GM18502 (cell line): ENCODE results near the gene DNAH17.

Experiments
- ATAC-seq: cut with Tn5 transposase; IDR thresholded peaks from one replicate; pipeline ENCODE4 v1.9.1; 2021; ENCODE audit warnings: mild to moderate bottlenecking; ENCODE audit not compliant: unreplicated experiment, poor library complexity

The DNAH17 gene

DNA sequence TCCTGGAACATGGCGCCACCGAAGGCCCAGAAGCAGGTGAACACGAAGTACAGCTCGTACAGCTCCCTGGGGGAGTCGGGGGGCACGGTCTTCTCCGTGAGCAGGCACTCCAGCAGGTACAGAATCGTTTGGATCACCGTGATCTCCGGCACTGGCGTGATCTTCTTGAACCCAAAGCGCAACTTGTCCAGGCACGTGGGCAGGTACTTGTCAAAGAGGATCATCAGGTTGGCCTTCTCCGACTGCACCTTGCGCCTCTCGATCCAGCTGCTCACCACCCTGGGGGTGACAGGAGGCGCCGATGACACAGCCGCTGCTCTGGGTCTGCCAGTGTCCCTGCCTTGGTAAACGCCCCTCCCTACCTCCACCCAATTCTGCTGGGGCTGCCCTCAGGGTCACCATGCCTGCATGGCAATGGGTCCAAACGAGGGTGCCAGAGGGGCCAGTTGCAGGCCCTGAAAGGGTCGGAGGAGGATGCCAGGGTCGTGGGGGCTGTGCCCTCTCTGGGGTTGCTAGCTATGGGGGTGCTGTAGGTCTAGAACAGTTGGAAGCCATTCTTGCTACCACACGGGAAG, 90.9 kb downstream of the DNAH17 start:
- ATAC-seq, result no peak

DNA sequence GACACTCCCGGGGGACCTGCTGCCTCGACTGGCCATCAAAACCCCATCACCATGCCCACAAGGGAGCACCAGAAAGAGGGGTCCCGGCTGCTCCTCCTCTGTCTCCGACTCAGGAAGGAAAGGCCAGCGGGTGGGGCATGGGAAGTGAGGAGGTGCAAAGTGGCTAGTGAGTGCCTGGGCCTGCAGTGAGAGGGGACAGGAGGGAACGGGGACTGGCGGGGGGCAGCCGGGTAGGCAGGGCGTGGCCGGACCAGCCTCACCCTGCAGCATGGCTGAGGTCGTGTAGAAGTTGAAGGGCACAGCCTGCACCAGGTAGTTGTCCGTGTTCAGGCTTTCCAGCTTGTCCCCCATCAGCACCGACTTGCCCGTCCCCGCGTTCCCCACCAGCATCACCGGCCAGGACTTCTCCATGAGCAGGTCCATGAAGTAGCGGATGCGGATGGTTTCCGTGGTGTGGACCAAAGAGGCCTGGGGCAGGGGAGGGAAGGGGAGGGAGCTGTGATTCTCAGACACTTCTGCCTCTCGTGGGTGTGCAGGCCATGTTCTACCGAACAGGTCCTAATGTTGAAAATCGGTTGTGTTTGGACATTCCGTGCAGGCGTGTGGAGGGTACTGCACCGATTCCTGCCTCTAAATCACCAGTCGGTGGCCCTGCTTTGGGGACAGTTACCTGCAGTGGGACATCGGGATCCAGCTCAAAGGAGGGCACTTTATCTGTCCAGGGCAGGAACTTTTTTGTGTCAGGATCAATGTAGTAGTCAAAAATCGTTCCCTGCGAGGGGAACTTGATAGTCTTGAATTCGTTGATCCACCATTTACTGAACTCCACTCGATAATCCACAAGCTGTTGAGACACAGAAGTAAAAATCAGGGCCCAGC, 91.7 kb downstream of the DNAH17 start:
- ATAC-seq, result no peak

DNA sequence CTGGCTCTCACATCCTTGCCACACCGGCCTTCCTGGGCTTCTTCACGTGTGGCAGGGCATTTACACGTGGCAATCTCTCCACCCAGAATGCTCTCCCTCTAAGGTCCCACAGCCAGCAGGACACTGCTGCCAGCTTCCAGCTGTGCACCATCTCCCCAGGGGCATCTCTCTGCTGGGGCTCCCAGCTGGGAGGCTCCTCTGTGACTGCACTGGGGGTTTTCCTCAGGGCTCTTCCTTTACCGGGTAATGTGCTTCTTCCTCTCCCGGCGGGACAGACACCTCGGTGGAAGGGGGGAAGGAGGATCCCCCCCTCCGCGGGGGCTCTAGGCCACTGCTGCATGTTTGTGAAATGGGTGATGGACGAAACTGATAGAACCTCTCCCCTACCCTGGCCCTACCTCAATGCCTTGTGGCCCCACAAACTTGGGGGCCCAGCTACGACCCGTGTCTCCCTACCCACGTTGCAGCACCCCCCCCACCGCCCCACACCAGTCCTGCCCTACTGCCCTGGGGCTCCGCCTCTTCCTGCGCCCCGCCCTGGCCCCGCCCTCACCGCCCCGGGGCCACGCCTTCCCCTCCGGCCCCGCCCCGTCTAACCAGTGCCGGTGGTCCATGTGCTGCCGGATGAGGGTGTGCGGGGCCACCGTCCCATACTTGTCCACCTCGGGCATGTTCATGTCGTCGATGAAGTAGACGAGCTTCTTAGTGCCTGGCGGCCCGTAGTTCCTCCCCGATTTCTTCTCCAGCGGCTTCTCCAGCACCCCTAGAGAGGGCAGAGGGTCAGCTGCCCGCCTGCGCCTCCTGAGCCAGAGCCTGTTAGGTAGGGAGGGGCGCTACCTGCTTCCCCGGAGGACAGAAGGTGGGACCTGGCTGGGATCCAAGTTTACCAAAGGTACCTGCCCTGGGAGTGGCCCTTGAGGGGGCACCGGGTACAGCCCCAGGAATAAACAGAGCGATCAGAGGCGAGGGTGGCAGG, 92.6 kb downstream of the DNAH17 start:
- ATAC-seq, result no peak

DNA sequence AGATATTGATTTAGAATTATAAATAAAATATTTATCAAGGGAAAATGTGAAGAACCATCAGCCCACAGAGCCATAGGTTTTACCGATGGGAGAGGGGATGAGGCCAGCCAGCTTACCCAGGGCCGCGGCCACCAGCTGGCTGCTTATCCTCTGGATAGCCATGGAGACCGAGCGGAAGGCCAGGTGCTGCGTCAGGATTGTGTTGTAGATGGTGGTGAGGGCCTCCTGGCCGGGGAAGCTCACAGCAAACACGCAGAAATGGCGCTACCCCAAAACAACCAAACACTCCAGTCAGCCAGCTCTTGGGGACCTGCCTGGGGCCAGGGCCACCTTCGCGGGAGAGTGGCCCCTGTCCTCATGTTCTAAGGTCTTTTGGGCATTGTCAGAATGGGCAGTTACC, 97.8 kb downstream of the DNAH17 start:
- ATAC-seq, result no peak

DNA sequence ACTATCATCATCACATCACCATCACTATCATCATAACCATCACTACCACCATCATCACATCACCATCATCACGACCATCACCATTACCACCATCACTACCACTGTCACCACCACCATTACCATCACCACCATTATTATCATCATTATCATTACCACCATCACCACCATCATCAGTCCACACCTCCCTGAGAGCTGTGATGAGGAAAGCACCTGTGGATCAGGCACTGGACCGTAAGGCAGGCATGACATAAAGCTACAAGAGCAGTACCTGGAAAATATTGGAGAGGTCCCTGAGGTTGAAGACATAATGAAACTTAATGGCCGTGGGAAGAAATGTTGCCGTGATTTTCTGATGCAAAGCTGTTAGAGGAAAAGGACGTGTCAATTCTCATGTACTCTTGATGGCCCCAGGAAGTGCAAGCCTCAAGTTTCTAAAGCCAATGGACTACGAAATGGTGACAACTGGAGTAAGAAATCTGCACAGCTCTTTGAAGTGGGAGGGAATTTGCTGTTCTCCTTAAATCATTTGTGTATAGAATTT, 98.4 kb downstream of the DNAH17 start:
- no peak for ATAC-seq

DNA sequence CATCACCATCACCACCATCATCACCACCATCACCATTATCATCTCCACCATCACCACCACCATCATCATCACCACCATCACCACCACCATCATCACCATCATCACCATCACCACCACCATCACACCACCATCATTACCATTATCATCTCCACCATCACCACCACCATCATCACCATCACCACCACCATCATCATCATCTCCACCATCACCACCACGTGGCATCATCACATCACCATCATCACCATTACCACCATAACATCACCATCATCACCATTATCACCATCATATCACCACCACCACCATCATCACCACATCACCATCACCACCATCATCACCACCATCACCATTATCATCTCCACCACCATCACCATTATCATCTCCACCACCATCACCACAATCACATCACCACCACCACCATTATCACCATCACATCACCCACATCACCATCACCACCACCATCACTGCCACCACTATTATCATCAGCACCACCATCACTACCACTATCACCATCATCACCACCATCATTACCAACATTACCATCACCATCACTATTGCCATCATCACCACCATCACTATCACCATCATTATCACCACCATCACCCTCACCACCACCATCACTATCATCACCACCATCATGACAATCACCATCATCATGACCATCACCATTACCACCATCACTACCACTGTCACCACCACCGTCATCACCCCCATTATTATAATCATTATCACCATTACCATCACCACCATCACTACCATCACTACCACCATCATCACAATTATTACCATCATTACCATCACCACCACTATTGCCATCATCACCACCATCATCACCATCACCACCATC, 99.1 kb downstream of the DNAH17 start:
- ATAC-seq, result no peak

DNA sequence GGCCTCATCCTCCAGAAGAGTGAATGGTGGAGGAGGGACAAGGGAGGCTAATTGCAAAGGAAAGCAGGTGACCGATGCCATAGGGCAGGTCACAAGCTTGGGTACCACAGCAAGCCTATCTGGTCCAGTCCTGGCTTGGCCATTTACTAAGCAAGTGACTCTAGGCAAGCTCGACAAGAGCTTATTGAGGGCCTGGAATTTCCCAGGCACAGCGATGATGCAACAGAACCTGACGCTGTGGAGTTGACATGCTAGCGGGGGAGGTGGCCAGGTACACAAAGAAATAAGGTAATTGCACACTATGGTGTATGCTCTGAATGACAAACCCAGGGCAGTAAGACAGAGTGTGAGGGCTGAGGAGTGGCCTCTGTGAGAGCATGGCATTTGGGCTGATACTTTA, 100.2 kb downstream of the DNAH17 start:
- no peak for ATAC-seq

DNA sequence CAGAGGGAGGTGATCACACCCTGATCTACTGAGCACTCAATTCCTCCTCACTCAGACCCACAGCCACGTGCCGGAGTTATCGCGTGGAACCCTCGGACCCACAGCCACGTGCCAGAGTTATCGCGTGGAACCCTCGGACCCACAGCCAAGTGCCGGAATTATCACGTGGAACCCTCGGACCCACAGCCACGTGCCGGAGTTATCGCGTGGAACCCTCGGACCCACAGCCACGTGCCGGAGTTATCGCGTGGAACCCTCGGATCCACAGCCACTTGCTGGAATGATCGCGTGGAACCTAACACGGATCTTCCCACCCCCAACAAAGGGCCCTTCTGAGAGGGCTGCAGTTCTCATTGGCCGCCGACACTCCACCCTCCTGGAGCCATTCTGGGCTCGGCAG, 101.0 kb downstream of the DNAH17 start:
- ATAC-seq, result no peak

DNA sequence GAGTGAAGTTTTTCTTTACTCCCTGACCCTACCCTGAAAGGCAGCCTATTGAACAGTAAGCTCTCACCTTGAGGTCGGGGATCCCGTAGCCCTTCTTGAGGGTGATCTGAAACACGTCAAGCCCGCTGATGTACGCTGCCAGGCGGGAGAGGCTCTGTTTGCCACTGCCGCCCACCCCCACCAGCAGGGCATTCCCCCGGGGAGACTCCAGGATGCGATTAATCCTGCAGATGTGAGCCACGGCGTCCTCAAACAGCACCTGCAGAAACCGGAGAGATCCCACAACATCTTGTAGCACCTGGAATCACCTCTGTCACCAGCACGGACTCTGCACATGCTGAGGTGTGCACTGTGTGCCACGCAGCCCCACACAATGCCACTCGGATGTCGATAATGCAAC, 102.0 kb downstream of the DNAH17 start:
- ATAC-seq, result no peak

DNA sequence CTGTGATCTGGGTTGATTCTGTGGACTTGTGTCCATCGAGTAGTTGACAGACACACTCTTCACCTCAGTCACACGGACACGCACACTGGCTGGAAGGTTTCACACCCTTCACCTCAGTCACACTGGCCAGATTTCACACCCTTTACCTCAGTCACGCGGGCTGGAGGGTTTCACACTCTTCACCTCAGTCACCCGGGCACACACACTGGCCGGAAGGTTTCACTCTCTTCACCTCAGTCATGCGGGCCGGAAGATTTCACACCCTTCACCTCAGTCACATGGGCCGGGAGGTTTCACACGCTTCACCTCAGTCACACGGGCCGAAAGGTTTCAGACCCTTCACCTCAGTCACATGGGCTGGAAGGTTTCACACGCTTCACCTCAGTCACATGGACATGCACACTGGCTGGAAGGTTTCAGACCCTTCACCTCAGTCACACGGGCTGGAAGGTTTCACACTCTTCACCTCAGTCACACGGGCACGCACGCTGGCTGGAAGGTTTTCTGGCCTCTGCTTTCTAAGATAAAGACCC, 102.5 kb downstream of the DNAH17 start:
- ATAC-seq, result peak; percentile 70

DNA sequence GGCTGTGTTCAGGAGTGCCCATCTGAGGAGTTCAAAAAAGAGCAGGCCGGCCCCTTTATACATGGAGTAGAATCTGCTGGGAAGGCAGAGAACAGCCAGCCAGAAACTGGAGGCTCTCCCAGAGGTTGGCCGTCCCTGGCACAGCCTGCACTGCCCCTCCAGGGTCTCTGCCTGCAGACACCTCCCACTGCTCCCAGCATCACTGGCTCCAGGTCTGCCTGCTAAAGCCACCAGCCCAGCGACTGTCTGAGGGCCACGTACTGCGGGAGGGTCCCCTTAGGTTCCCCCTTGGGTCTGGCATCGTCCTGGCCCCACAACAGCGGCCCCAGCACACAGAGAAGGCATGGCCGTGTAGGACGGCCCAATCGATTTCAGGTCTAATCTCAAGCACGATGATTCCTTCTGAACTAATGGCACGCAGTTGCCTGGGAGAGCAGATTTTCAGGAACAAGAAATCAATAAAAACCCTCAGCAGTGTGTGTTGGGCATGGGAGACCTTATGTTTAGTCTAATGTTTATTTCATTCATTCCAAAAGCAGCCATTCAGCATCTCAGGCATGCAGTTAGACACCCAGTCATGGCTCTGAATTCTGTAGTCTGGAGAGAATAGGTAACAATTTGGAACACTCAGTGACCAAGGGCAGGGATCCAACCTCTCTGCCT, 103.1 kb downstream of the DNAH17 start:
- ATAC-seq, result no peak

DNA sequence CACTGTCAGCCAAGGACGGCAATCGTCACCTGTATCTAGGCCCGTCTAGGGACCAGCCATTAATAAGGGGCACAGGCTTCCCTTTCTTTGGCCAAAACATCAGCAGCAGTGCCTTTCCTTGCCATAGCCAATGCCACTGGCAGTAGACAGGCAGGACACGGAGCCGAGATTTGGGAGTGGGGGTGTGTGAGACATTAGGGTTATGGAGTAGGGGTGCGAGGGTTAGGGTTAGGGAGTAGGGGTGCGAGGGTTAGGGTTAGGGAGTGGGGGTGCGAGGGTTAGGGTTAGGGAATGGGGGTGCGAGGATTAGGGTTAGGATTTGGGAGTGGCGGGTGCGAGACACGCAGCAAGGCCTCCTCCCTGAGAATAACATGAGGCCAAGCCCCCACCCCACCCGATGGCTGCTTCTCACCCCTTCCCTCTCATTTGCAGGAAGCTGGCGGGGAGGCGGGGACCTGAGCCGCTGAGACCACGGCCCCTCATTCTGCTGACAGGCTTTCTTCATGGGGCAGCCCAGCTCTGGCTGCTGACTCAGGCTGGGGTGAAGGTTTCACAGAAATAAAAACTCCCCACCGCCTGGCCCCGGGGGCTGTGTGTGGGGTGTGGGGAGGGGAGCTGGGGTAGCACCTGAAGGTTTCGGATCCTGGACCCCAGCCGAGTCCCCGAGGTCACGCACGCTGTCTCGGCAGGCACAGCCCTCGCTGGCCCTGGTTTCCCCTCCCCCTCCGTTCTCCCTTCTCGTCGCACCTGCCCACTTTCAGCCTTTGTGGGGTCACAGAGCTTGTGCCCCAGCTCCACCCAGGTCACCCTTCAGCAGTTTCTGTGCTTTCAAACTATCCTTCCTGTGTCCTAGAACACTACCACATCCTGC, 104.9 kb downstream of the DNAH17 start:
- no peak for ATAC-seq

DNA sequence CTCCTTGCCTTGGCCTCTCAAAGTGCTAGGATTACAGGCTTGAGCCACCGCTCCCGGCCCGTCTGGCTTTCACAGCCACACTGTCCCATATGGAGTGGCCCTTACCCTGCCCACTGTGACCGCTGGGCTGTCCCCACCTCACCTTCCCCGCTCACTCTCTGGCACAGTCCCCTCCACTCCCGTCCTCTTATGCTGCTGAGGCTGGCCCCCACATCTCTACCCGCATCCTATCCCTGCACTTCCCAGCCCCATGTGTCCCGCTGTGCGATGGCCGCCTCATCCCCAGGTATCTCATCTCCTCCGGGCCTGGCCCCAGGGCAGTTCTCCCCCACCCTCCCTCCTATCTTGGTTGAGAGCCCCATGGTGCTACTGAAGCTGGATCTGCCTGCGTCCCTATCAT, 105.6 kb downstream of the DNAH17 start:
- no peak for ATAC-seq

DNA sequence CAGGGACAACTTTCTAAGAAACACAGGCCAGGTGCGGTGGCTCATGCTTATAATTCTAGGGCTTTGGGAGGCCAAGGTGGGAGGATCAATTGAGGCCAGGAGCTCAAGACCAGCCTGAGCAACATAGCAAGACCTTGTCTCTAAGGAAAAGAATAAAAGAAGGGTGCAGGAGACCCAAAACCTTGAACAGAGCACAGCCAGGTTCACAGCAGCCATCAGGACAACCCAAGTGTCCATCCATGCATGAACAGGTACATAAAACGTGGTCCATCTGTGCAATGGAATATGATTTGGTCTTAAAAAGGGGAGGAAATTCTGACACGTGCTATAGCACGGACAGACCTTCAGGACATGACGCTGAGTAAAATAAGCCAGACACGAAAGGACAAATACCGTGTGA, 107.8 kb downstream of the DNAH17 start:
- ATAC-seq, result no peak

DNA sequence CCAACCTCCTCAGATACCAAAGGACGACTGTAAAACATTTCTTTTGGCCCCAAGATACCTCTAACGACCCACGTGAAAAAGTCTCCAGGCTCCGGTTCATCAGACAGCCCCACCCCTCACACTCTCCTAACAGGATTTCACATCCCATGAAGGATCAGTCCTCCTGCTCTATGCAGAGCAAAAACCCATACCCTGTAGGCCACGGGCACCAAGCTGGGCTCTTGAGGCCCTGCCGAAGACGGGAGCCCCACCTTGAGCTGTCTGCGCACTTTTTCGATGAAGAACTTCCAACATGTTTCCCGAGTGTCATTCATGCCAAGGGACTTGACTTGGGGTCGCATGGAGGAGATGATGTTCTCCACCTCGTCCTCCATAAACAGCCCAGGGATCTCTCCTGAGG, 108.8 kb downstream of the DNAH17 start:
- no peak for ATAC-seq

DNA sequence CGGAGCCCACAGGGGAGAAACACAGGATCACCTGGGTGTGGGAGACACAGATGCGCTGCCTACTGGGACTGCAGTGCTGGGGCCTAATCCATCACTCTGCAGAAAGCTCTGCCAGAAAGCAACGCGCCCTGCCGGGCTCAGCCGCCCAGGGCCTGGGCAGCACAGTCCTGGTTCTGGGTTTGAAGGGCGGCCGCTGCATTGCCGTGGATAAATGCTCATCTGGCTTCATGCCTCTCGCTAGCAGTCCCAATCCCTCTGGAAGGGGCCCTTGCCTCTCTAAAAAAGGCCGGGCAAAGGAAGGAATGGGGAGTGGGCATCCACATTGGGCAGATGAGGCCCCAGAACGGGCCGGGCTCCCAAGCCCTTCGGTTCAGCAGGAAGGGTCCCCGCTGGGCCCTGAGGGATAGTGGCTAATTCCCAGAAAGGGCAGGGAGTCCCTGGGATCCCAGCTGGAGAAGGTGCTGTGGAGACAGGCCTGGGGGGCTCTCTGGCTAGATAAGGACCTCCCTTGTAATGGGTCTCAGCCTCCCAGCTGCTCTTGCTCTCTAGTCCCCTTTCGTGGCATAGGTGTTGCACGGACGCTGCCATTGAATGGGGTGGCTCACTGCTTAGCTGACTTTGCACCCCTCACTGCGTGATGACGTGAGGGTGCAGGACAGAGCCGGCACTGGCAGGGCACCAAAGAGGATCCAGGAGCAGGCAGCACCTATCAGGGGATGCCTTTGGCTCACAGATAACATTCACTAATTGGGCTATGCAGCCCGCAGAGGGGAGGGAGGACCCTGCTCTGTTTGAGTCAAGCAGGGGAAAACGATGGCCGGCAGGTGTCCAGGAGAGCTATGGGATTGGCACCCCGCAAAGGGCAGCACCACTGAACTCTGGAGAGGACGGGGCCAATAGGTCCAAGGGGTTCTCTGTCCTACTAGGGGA, 110.1 kb downstream of the DNAH17 start:
- no peak for ATAC-seq
